HEK293 (cell line): ENCODE measurements around the gene TMF1.

Source experiments
- CTCF ChIA-PET: fragments of 350-600 bp; formaldehyde crosslinking; extraction: SDS; loops from one replicate; lab custom pipeline; 2021; ENCODE audit warnings: antibody characterized with exemption; lab: Yijun Ruan, JAX
- POLR2A ChIA-PET: fragments of 300-600 bp; formaldehyde crosslinking; extraction: SDS; loops from one replicate; lab custom pipeline; 2020; ENCODE audit warnings: antibody characterized with exemption, inconsistent platforms; lab: Yijun Ruan, JAX
- H3K27ac ChIP-seq: fragments of 200-500 bp; sonication (Bioruptor generic); 2 replicates; pipeline ENCODE4 v1.5.1; 2014; ENCODE audit warnings: low read depth, low read length, control low read depth, inconsistent platforms; ENCODE audit errors: extremely low read depth
- H3K36me3 ChIP-seq, 2 experiments: fragments of 200-500 bp in 1 of 2; sonication (Bioruptor generic) in 1 of 2; 1 replicate in 1 of 2; 2 replicates in 1 of 2; pipeline ENCODE4 v1.5.1; 2014 to 2017; ENCODE audit warnings: inconsistent platforms in 2 of 2, low read length in 2 of 2; ENCODE audit not compliant: control insufficient read depth in 2 of 2, insufficient read depth in 1 of 2
- H3K4me1 ChIP-seq: fragments of 200-500 bp; sonication (Bioruptor generic); 2 replicates; pipeline ENCODE4 v1.5.1; 2014; ENCODE audit warnings: mild to moderate bottlenecking, low read length, inconsistent platforms; ENCODE audit not compliant: control insufficient read depth, insufficient read depth
- H3K4me3 ChIP-seq: 2 replicates; pipeline ENCODE4 v1.5.1; 2011; ENCODE audit warnings: low read depth, mild to moderate bottlenecking, control low read depth, low read length, moderate library complexity
- H3K9me3 ChIP-seq: fragments of 200-500 bp; sonication (Bioruptor generic); 2 replicates; pipeline ENCODE4 v1.5.1; 2014; ENCODE audit warnings: low read depth, low read length, inconsistent platforms; ENCODE audit not compliant: control insufficient read depth, insufficient read depth
- KLF1 ChIP-seq: fragments of 450-650 bp; formaldehyde crosslinking; IDR thresholded peaks from 2 replicates; pipeline ENCODE4 v1.5.1; 2016; ENCODE audit warnings: missing biosample characterization, missing genetic modification characterization
- ZFP3 ChIP-seq: fragments of 450-650 bp; formaldehyde crosslinking; IDR thresholded peaks from 2 replicates; pipeline ENCODE4 v1.5.1; 2016; ENCODE audit warnings: low read depth, missing biosample characterization, missing genetic modification characterization
- ZNF10 ChIP-seq: fragments of 450-650 bp; formaldehyde crosslinking; IDR thresholded peaks from 2 replicates; pipeline ENCODE4 v1.5.1; 2017; ENCODE audit warnings: missing biosample characterization, missing genetic modification characterization
- ZNF133 ChIP-seq: fragments of 450-650 bp; formaldehyde crosslinking; IDR thresholded peaks from 2 replicates; pipeline ENCODE4 v1.5.1; 2016; ENCODE audit warnings: missing biosample characterization, missing genetic modification characterization
- ZNF221 ChIP-seq: fragments of 450-650 bp; formaldehyde crosslinking; IDR thresholded peaks from 2 replicates; pipeline ENCODE4 v1.5.1; 2017; ENCODE audit warnings: missing biosample characterization, missing genetic modification characterization, borderline replicate concordance
- ZNF292 ChIP-seq: fragments of 450-650 bp; formaldehyde crosslinking; IDR thresholded peaks from 2 replicates; pipeline ENCODE4 v1.5.1; 2016; ENCODE audit warnings: low read depth, missing biosample characterization, missing genetic modification characterization, borderline replicate concordance
- ZNF555 ChIP-seq: fragments of 450-650 bp; formaldehyde crosslinking; conservative IDR thresholded peaks from 2 replicates; pipeline ENCODE4 v1.5.1; 2017; ENCODE audit warnings: missing biosample characterization, mild to moderate bottlenecking, missing genetic modification characterization, inconsistent platforms
- ZNF701 ChIP-seq: fragments of 450-650 bp; formaldehyde crosslinking; IDR thresholded peaks from 2 replicates; pipeline ENCODE4 v1.5.1; 2016; ENCODE audit warnings: missing biosample characterization, missing genetic modification characterization
- ZNF707 ChIP-seq: fragments of 450-650 bp; formaldehyde crosslinking; IDR thresholded peaks from 2 replicates; pipeline ENCODE4 v1.5.1; 2016; ENCODE audit warnings: missing biosample characterization, missing genetic modification characterization
- TF ChIP-seq, protein P1 (sequence below): fragments of 450-650 bp; formaldehyde crosslinking; IDR thresholded peaks from 2 replicates; pipeline ENCODE4 v1.5.1; 2016; ENCODE audit warnings: missing biosample characterization, missing genetic modification characterization
- TF ChIP-seq, protein P2 (sequence below): fragments of 450-650 bp; formaldehyde crosslinking; IDR thresholded peaks from 2 replicates; pipeline ENCODE4 v1.5.1; 2016; ENCODE audit warnings: missing biosample characterization, missing genetic modification characterization
- TF ChIP-seq, protein P3 (sequence below): fragments of 450-650 bp; formaldehyde crosslinking; optimal IDR thresholded peaks from 2 replicates; pipeline ENCODE3; 2016; ENCODE audit warnings: missing biosample characterization, mild to moderate bottlenecking, missing genetic modification characterization
- TF ChIP-seq, protein P4 (sequence below): fragments of 450-650 bp; formaldehyde crosslinking; IDR thresholded peaks from 2 replicates; pipeline ENCODE4 v1.5.1; 2016; ENCODE audit warnings: missing biosample characterization, missing genetic modification characterization
- TF ChIP-seq, protein P5 (sequence below): fragments of 450-650 bp; formaldehyde crosslinking; IDR thresholded peaks from 2 replicates; pipeline ENCODE4 v1.5.1; 2016; ENCODE audit warnings: missing biosample characterization, missing genetic modification characterization
- TF ChIP-seq, protein P6 (sequence below): fragments of 450-650 bp; formaldehyde crosslinking; IDR thresholded peaks from 2 replicates; pipeline ENCODE4; 2016; ENCODE audit warnings: missing biosample characterization, missing genetic modification characterization

Gene TMF1

DNA sequence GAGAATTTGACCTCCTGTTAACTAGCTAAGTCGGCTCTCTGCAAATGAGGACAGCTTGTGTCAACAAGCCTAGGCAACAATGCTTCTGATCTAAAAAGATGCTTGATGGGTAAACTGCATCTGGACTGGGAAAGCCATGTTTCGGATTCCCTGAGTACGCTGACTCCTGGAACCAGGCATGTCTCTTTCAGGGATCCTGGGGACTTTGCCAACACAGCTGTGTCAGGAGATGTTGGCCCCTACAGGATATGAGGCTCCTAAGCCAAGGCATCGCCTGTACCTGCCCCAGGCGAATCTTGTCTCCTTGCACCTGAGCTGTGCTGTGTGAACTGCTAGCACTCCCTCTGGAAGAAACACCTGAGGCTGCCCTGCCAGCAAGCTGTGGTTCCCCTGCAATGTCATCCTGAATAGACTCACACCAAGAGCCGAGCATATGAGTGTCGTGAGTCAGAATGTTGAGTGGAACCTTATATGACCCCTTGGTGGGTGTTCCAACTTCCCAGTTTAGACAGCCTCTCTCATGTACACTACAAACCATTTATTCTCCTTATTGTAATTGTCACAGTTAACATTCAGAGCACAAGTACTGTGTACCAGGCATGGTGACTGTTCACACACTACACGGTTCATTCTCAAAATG is 55.7 kb downstream of the TMF1 start:
- H3K9me3 ChIP-seq = no peaks in the 10 kb centered on the region
- ChIA-PET POLR2A (no interaction called here), CTCF (interaction anchor here (0.5 kb wide), 1 partner anchor 22 kb away, joined by 4 read pairs; no protein-coding TSS in a partner anchor)
- peaks cover 0 to 57% of the 10 kb centered on the region in 2 experiments; a peak in 2 of 3 replicates for H3K36me3 ChIP-seq
- H3K4me3 ChIP-seq = no peak overlapping the region
- TF ChIP-seq ZFP3 (tag by site-specific recombination) (no peak), ZNF292 (tag by site-specific recombination) (no peak), ZNF707 (tag by site-specific recombination) (no peak), ZNF701 (no peak), ZNF555 (tag by site-specific recombination) (no peak), ZNF221 (no peak), KLF1 (tag by site-specific recombination) (no peak), ZNF133 (no peak), ZNF10 (tag by site-specific recombination) (no peak)
- TF ChIP-seq, protein P1, sequence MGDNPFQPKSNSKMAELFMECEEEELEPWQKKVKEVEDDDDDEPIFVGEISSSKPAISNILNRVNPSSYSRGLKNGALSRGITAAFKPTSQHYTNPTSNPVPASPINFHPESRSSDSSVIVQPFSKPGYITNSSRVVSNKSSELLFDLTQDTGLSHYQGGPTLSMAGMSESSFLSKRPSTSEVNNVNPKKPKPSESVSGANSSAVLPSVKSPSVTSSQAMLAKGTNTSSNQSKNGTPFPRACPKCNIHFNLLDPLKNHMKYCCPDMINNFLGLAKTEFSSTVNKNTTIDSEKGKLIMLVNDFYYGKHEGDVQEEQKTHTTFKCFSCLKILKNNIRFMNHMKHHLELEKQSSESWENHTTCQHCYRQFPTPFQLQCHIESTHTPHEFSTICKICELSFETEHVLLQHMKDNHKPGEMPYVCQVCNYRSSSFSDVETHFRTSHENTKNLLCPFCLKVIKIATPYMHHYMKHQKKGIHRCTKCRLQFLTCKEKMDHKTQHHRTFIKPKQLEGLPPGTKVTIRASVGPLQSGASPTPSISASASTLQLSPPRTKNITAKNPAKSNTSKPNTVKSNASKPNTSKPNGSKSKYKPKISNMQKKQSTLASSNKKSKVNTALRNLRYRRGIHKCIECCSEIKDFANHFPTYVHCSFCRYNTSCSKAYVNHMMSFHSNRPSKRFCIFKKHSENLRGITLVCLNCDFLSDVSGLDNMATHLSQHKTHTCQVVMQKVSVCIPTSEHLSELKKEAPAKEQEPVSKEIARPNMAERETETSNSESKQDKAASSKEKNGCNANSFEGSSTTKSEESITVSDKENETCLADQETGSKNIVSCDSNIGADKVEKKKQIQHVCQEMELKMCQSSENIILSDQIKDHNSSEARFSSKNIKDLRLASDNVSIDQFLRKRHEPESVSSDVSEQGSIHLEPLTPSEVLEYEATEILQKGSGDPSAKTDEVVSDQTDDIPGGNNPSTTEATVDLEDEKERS (tag by site-specific recombination) = no peak
- TF ChIP-seq, protein P2, sequence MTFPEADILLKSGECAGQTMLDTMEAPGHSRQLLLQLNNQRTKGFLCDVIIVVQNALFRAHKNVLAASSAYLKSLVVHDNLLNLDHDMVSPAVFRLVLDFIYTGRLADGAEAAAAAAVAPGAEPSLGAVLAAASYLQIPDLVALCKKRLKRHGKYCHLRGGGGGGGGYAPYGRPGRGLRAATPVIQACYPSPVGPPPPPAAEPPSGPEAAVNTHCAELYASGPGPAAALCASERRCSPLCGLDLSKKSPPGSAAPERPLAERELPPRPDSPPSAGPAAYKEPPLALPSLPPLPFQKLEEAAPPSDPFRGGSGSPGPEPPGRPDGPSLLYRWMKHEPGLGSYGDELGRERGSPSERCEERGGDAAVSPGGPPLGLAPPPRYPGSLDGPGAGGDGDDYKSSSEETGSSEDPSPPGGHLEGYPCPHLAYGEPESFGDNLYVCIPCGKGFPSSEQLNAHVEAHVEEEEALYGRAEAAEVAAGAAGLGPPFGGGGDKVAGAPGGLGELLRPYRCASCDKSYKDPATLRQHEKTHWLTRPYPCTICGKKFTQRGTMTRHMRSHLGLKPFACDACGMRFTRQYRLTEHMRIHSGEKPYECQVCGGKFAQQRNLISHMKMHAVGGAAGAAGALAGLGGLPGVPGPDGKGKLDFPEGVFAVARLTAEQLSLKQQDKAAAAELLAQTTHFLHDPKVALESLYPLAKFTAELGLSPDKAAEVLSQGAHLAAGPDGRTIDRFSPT (tag by site-specific recombination) = no peak
- TF ChIP-seq, protein P3, sequence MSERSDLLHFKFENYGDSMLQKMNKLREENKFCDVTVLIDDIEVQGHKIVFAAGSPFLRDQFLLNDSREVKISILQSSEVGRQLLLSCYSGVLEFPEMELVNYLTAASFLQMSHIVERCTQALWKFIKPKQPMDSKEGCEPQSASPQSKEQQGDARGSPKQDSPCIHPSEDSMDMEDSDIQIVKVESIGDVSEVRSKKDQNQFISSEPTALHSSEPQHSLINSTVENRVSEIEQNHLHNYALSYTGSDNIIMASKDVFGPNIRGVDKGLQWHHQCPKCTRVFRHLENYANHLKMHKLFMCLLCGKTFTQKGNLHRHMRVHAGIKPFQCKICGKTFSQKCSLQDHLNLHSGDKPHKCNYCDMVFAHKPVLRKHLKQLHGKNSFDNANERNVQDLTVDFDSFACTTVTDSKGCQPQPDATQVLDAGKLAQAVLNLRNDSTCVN (tag by site-specific recombination) = no peak
- TF ChIP-seq, protein P4, sequence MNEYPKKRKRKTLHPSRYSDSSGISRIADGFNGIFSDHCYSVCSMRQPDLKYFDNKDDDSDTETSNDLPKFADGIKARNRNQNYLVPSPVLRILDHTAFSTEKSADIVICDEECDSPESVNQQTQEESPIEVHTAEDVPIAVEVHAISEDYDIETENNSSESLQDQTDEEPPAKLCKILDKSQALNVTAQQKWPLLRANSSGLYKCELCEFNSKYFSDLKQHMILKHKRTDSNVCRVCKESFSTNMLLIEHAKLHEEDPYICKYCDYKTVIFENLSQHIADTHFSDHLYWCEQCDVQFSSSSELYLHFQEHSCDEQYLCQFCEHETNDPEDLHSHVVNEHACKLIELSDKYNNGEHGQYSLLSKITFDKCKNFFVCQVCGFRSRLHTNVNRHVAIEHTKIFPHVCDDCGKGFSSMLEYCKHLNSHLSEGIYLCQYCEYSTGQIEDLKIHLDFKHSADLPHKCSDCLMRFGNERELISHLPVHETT (tag by site-specific recombination) = no peak
- TF ChIP-seq, protein P5, sequence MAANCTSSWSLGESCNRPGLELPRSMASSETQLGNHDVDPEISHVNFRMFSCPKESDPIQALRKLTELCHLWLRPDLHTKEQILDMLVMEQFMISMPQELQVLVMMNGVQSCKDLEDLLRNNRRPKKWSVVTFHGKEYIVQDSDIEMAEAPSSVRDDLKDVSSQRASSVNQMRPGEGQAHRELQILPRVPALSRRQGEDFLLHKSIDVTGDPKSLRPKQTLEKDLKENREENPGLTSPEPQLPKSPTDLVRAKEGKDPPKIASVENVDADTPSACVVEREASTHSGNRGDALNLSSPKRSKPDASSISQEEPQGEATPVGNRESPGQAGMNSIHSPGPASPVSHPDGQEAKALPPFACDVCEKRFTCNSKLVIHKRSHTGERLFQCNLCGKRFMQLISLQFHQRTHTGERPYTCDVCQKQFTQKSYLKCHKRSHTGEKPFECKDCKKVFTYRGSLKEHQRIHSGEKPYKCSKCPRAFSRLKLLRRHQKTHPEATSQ (tag by site-specific recombination) = no peak
- TF ChIP-seq, protein P6, sequence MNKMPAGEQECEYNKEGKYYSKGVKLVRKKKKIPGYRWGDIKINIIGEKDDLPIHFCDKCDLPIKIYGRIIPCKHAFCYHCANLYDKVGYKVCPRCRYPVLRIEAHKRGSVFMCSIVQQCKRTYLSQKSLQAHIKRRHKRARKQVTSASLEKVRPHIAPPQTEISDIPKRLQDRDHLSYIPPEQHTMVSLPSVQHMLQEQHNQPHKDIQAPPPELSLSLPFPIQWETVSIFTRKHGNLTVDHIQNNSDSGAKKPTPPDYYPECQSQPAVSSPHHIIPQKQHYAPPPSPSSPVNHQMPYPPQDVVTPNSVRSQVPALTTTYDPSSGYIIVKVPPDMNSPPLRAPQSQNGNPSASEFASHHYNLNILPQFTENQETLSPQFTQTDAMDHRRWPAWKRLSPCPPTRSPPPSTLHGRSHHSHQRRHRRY (tag by site-specific recombination) = no peak
- no peaks in the 10 kb centered on the region for H3K4me1 ChIP-seq
- H3K27ac ChIP-seq = no peak overlapping the region
